Ovary (tissue), 3 donors: ENCODE data around the gene PXDC1.

Experiments
- EP300 ChIP-seq: sonication (generic); formaldehyde crosslinking; IDR thresholded peaks from one replicate; pipeline ENCODE4 v1.6.1; 2017; ENCODE audit warnings: antibody characterized with exemption
- POLR2A ChIP-seq: fragments of 450-650 bp; IDR thresholded peaks from one replicate; pipeline ENCODE4 v1.6.1; 2017; ENCODE audit warnings: antibody characterized with exemption, mild to moderate bottlenecking, moderate library complexity
- TF ChIP-seq, protein P1 (sequence below), 3 donors: fragments of 450-650 bp in 2 of 3; fragments of 200-600 bp in 1 of 3; IDR thresholded peaks; one replicate each; pipeline versions ENCODE4 v1.5.1 to v1.8.0; 2016 to 2022; ENCODE audit warnings: antibody characterized with exemption in 3 of 3, mild to moderate bottlenecking in 1 of 3
- donor health status: DM: no; HTN: no; CAD: no.

DNA sequence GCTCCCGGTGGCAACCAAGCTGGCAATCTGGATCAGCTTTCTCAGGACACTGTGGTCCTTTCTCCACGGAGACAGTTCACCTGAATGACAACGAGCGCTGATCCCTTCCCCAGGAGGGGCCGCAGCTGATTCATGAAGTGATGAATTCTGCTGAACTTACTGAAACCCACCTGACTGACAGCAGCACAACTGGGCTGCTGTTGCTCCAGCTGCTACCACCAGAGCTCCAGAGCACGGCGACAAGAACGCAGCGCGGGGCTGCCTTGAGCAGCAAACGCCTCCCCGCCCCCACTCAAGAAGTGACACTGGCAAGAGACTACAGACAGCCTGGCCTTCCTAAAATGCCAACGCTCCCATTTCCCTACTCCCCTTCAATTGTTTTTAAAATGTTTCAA lies 10.0 kb downstream of the PXDC1 start:
- no peak for TF ChIP-seq EP300
- TF ChIP-seq, protein P1, sequence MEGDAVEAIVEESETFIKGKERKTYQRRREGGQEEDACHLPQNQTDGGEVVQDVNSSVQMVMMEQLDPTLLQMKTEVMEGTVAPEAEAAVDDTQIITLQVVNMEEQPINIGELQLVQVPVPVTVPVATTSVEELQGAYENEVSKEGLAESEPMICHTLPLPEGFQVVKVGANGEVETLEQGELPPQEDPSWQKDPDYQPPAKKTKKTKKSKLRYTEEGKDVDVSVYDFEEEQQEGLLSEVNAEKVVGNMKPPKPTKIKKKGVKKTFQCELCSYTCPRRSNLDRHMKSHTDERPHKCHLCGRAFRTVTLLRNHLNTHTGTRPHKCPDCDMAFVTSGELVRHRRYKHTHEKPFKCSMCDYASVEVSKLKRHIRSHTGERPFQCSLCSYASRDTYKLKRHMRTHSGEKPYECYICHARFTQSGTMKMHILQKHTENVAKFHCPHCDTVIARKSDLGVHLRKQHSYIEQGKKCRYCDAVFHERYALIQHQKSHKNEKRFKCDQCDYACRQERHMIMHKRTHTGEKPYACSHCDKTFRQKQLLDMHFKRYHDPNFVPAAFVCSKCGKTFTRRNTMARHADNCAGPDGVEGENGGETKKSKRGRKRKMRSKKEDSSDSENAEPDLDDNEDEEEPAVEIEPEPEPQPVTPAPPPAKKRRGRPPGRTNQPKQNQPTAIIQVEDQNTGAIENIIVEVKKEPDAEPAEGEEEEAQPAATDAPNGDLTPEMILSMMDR (IDR thresholded peaks at IDR 0.05) = no peak
- TF ChIP-seq POLR2A = no peak
